ENCODE data around the gene PPP1R8.
"Not testable (repeated sequence)": the region's sequence is repeated elsewhere in the genome, so short reads cannot be mapped to it uniquely, and the experiment has no call there.

Gene PPP1R8

DNA sequence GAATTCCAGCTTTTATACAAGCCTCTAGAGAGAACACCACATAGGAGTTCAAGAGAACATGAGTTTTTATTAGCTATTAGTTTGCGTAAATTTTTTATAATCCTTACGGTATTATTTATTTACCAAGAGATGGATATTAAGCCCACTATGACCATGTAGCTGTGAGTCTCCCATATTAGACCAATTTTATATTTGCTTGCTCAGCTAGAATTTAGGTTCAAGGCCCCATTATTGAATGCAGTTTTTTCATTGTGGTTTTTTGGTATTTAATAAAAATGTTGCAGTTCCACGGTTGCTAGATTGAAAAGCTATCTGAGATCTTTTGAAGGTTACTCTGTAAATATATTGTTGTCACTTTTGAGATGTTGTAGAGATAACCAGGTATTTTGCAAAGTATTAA lies 2.9 kb downstream of the PPP1R8 start:
- DNase-seq = no peak

DNA sequence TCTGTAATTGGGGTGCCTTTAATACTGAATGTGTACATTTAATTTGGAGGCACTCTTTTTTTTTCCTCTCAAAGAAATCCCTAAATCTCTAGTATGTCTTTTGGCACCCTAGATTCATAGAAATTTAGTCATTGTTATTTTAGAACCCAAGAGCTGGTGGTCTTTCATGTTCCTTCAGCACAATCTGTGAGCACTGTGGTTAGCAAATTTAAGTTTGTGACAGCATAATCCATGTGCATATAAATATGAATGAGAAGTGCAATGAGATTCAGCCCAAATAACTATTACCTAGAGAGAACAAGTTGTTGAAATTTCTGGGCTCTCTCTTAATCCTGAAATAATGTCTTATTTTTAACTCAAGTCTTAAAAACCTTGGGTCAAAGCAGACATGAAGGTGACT lies 4.5 kb downstream of the PPP1R8 start:
- no peak for DNase-seq

DNA sequence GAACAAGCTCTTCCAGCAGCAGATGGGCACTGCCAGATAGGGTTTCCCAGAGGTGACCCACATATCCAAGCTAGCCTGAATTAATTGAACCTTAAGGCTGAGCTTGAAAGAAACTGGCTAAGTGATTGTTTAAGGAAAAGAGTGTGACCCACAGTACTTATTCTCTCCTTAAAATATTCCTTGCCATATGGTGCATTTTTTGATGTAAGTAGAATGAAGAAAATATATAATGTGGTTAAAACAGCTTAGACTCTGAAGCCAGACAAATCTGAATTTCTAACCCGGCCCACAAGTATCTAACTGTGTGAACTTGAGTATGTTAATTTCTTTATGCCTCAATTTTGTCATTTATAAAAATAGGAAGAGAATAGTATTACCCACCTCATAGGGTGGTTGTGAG lies 4.9 kb downstream of the PPP1R8 start:
- no peak for DNase-seq

DNA sequence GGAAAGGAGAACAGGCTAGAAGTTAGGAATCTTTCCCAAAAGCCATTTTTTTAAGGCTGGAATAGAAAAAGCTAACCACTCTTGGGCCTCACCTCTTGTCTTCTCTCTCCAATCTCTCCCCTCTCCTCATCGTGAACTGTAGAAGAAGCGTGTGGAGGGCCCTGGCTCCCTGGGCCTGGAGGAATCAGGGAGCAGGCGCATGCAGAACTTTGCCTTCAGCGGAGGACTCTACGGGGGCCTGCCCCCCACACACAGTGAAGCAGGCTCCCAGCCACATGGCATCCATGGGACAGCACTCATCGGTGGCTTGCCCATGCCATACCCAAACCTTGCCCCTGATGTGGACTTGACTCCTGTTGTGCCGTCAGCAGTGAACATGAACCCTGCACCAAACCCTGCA lies 19.4 kb downstream of the PPP1R8 start:
- DNase-seq = no peak

DNA sequence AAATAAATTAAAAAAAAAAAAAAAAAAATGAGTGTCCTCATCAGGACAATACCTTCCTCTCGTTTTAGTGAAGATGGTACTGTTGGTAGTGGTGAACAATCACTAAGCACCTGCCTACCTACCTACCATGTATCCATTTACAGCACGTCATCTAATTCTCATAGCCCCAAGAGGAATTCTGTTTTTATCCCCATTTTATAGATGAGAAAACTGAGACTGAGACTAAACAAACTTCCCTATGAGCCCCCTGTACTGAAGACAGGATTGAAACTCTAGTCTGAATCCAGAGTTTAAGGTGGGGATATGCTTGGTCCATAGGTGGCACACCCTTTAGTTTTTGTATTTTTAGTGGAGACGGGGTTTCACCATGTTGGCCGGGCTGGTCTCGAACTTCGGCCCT lies 24.5 kb downstream of the PPP1R8 start:
- DNase-seq = no peak

DNA sequence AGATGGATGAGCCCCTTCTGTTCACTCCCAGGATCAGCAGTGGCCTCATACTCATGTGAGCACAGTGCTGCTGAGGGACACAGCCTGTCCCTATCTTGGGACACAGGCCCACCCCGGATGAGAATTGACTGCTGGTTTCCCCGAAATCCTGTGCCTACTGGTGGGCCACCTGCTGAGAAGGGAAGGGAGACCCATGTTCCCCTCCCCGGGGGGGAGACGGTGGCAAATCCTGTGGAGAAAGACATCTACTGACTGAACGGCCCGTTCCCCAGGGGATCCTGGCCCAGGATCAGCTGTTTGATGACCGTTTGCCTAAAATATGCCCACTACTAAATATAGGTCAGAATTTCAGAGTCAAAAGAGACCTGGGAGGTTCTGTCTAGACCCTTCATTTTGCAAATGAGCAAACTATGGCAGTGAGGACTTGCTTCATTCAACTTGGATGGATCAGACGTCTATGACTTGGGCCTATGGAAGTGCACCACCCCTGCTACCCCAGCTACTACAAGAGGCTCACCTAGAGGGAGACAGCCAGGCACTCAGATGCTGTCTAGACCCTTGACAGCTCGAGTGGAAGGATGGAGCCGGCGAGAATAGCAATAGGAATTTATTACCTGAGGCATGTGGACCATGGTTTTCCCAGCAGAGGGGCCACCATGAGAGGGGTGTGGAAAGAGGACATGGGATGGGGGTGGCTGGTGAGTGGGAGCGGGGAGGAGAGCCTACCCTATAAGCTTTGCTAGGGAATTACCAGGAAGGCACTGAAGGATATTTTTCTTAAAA lies 26.2 kb downstream of the PPP1R8 start:
- DNase-seq = no peak

DNA sequence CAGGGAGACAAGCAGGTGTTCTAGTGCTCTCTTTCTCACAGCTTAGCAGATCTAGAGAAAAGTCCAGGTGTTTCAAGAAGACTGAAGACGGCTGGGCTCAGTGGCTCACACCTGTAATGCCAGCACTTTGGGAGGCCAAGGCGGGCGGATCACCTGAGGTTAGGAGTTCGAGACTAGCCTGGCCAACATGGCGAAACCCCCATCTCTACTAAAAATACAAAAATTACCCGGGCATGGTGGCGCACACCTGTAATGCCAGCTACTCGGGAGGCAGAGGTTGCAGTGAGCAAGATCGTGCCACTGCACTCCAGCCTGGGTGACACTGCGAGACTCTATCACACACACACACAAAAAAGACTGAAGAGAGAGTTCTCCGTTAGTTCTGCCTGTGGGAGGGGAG lies 27.0 kb downstream of the PPP1R8 start:
- not testable (repeated sequence) for DNase-seq

DNA sequence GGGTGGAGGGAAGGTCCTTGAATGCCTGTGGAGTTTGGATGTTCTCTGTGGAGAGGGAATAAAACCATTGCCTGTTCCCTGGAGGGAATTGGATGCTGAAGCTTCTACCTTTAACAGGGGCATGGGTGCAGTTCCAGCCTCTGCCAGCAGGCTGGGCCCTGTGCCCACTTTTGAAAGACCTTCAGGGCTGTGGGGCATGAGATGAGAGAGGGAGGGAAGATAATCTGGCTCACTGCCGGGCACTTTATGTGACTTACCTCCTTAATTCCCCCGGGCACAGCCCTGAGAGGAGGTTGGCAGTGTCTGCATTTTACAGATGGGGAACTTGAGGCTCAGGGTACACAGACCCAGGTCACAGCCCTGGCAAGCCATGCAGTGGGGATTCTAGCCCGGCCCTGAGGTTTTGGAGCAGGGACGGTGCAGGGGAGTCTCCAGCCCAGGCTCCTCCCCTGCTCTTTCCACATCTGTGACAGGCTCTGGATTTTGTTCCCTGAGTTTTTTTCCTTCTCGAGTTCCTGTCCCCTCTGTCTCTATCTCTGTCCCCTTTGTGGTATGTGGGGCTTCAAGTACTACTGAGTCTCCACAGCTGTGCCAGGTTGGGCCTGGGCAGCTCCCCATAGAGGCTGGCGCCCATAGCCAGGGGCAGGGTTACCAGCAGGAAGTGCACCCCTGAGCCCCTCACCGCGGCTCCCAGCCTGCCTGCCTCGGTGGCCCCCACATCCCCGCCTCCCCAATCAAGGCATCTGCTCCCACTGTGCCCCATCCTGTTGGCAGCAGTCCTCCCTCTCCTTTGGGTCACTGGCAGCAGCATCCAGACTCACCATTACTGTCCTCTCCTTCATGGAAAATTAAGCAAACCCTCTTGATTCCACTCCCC lies 27.7 kb downstream of the PPP1R8 start:
- DNase-seq = peak; percentile 71

DNA sequence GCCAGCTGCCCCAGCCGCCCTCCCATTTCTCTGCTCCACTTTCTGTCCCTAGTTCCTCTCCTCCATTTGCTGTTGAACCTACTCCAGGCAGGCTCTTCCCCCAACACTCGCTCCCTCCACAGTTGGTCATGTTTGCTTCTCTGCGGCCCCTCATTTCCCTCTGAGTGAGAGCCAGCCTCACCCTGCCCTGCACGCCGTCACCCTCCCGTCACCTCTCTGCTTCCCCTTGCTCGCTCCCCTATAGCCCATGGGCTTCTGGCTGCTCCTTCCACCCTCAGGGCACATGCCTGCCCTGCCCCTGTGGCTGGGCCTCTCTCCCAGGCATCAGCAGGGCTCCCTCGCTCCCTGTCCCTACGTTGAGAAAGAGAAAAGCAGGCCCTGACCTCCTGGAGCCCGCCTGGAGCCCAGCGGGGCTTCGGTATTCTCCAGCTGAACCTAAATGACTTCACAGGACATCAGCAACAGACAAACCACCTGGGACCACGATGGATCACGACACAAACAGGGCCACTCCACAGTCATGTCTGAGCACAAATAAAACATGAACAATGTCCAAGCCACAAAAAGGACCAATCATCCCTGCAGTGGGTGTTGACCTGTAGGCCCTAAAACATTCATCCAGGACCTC lies 28.5 kb downstream of the PPP1R8 start:
- no peak for DNase-seq

DNA sequence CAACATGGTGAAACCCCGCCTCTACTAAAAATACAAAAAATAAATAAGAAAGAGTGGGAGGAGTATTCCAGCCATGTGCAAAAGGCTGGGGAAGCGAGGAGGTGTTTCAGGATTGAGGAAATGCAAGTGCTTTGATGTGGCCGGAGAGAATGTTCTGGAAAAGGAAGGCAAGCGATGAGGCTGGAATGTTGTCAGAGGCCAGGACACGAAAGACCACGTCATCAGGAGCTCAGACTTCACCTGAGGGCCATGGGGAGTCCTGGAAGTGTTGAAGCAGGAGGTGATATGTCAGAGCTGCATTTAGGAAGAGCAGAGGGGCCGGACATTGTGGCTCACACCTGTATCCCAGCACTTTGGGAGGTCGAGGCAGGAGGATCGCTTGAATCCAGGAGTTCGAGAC lies 30.9 kb downstream of the PPP1R8 start:
- DNase-seq = no peak

DNA sequence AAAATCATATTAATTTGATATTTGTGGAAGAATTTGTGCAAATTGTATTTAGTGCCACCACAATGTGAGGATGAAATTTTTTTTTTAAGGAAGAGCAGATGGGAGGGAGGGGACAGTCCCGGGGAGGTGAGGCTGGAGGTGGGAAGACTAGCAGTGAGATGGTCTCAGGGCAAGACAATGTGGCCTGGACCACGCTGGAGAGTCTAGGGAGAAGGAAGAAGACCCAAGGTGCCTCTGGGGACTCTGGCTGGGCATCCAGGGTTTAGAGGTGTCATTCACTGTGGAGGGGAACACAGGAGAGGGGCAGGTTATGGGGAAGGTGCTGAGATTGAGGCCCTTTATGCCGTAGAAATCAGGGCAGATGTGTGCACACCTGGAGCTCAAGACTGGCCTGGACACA lies 31.4 kb downstream of the PPP1R8 start:
- DNase-seq = no peak

DNA sequence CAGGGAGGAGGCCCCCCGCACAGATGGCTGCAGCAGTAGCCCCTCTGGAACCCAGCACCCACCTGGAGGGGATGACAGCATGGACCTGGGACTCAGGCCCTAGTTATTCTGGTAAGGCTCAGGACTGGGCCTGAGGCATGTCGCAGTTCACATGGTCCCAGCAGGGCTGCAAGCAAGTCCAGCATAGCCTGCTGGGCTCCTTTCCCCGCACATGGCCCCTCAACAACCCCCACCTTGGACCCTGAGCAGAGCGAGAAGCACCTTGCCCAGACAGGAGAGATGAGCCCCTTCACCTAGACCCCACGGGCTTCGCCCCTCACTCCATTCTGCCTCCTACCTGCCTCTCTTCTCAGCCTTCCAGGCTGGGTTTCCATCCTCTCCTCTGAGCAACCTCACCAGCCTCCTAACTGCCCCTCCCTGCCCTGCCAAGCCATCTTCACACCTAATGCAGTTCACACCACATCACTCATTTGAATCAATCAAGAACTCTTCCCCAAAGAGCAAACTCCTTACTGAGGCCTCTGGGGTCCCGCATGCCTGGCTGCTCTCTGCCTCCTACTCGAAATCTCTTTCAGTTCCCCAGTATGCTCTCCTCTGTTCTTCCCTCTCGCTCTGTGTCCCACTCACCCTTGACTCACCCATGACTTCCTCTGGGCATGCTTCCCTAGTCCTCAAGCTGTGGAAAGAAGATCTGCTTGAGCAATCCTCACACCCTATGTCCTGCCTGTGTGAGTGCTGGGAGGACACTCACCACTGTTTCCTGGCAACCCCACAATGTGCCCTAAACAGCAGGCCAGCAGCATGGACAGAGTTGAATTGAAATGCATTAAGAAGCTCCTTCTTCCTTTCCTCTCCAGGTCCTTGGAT lies 32.3 kb downstream of the PPP1R8 start:
- no peak for DNase-seq

DNA sequence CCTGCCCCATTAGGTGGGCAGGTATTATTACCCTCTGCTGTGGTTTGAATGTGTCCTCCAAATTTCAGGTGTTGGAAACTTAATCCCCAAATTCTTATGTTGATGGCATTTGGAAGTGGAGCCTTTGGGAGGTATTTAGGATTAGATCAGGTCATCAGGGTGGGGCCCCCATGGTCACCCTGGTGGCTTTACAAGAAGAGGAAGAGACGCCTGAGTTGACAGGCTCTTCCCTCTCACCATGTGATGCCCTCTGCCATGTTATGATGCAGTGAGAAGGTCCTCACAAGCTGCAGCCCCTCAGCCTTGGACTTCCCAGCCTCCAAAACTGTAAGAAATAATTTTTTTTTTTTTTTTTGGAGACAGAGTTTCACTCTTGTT lies 32.9 kb downstream of the PPP1R8 start:
- DNase-seq = no peak

DNA sequence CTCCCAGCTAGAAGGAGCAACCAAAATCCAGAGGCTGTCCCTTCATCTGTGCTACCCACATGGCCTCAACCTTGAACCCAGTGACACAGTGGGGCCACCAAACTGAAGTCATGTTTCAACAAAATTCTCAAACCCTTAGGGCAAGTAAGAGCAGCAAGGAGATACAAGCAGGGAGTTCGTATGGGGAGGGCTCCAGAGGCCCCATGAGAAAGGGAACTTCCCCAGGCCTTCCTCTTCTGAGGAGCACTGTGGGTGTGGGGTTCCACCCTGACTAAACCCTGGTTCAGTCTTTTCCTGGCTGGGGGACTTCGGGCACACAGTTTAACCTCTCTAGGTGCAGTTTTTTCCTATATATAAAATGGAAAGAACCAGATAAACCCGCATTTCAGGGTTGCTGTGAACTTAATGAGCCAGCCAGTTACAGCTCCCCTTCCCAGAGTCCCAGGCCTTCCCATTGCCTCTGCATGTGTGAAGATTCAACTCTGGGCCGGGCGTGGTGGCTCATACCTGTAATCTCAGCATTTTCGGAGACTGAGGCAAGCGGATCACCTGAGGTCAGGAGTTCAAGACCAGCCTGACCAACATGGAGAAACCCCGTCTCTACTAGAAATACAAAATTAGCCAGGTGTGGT lies 33.8 kb downstream of the PPP1R8 start:
- DNase-seq = no peak

DNA sequence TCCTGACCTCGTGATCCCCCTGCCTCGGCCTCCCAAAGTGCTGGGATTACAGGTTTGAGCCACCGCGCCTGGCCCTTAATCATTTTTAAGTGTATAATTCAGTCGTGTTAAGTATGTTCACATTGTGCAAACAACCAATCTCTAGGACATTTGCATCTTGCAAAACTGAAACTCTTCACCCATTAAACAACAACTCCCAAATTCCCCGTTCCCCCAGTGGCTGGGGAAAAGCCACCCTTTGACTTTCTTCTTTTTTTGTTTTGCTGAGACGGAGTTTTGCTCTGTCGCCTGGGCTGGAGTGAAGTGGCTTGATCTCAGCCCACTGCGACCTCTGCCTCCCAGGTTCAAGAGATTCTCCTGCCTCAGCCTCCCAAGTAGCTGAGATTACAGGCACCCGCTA lies 35.2 kb downstream of the PPP1R8 start:
- DNase-seq = no peak

DNA sequence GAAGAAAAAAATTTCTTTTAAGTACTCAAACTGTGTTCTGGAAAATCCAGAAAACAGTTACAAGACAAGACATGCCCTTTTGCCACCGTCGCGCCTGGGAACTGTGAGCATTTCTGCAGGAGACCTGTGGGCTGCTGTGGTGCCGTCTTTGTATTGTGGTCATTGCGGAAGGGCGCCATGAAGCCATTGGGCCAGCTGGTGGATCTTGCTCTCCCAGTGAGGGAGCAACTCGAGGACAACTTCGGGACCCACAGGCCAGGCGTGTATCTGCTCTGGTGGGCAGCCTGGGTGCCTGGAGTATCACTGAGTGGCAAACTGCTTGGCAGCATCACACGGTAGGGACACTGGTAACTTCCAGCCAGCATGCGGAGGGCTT lies 38.0 kb downstream of the PPP1R8 start:
- no peak for DNase-seq

DNA sequence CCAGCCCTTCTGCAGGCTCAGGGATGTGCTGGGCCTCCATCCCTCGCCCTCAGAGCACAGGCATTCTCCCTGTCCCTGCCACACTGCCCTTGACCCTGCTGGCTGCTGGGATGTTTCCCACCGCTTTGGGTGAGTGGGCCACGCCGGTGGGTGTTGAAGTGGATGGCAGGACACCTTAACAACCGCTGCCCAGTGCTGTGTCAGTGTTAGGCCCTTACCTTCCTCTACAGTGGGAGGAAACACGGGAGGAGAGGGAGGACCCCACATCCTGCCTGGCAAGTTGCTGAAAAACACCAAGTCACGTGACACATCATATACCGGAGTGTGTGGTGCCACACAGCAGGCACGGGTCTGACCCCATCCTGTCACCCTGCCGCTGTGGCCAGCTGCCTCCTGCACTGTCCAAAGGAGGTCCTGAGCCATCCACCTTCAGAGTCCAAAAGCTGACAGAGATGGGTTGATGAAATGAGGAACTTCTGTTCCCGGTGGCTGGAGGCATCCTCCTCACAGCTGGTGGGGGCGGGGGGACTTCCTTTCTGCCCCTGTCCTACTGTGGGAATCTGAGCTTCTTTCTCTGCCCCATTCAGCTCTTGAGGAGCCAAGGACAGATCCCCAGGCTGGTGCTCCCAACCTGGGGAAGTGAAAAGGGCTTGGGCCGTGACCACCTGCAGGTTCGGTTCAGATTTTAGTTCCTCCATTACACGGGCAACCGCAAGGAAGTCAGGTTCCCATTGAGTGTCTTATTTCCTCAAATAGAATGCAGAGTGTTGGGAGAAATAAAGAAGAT lies 38.5 kb downstream of the PPP1R8 start:
- DNase-seq = no peak

DNA sequence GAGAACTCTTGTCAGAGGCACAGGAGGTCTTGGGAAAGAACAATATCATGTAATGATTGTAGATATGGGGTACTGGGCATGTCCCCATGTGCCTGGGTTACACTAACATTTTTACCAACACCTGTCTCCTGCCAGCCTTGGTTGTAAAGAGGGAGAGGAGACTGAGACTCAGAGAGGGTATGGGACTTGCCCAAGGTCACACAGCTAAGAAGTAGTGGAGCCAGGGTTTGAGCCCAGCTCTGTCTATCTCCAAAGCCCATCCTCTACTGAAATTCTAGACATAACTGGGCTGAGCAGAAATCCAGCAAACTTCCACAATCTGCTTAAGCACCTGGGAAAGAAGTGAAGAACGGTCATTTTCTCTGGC lies 39.1 kb downstream of the PPP1R8 start:
- no peak for DNase-seq

DNA sequence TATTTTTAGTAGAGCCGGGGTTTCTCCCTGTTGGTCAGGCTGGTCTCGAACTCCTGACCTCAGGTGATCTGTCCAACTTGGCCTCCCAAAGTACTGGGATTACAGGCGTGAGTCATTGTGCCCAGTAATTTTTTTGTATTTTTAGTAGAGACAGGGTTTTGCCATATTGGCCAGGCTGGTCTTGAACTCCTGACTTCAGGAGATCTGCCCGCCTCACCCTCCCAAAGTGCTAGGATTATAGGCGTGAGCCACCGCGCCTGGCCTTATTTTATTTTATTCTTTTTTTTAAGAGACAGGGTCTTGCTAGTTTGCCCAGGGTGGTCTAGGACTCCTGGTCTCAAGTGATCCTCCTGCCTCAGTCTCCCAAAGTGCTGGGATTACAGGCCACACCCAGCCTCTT lies 40.5 kb downstream of the PPP1R8 start:
- DNase-seq = not testable (repeated sequence)

DNA sequence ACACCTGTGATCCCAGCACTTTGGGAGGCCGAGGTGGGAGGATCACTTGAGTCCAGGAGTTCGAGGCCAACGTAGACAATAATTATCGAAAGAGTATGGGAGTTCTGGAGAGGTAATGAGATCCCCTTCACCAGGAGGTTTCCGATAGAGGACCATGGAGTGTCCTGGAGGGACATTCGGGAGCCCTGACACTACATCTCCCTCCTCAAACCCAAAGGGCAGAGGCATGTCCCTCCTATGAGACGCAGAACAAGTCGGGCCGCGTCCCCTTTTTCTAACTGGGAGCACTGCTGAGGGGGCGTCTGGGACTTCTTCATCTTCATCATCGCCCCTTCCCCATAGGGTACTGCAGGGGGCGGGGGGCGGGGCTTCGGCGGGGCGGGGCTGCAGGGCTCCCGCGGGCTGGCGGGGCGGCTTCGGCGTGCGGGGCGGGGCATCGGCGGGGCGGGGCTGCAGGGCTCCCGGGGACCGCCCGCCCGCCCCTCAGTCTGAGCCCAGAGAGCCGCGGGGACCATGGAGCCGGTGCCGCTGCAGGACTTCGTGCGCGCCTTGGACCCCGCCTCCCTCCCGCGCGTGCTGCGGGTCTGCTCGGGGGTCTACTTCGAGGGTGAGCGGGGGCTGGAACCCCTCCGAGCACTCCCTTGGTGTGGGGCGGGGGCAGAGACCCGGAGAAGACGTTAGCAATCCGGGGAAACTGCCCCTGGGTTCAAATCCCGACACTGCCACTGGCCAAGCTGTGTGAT lies 41.6 kb downstream of the PPP1R8 start, which contains the start of gene THEMIS2:
THEMIS2 (plus strand) TSS at position 486 of the 743 bp plus-strand sequence; CDS start at position 514, 28 bp downstream.
- DNase-seq = no peak
